COLO668 (cell line): ENCODE measurements around the gene ELAVL3.
"Not testable (repeated sequence)": the region's sequence is repeated elsewhere in the genome, so short reads cannot be mapped to it uniquely, and the experiment has no call there.

ENCODE experiments used
- DNase-seq: peaks from one replicate; lab custom pipeline; 2025; ENCODE audit not compliant: unreplicated experiment; lab: John Stamatoyannopoulos, UW

The ELAVL3 gene

DNA sequence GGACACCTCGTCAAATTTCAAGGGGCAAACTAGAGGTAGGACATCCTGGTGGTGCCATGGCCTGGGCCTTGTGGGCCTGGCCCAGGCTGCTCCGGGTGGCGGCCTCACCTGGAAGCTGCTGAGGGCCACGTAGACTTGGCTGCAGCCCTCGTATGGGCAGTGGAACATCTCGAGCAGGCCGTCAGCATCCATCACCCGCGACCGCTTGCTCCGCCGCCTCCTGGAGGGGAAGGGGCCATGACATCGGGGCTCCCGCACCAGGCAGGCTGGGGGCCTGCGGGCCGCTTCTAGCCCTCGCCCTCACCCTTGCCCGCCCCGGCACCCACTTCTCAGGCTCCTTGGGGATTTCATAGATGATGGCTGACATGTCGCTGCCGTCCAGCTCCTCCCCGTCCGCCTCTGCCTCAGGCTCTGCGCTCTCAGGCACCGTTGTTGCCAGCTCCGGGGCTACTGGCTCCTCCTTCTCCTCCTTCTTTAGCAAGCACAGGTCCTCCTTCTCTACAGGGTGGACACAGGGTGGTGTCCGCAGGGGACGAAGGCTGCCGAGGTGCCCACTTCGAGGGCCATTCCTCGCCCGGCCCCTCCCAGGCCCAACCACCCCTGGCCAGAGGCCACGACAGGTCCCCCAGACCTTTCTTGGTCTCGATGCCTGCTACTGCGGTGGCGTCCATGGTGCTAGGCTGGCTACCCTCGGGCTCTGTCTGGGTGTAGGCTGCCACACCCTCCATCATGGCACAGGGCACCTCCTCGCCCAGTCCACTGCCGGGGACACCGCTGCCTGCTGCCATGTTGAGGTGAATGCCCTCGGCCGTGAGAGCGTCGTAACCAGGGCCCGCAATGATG lies 6.0 kb upstream of the ELAVL3 start:
- no peak for DNase-seq

DNA sequence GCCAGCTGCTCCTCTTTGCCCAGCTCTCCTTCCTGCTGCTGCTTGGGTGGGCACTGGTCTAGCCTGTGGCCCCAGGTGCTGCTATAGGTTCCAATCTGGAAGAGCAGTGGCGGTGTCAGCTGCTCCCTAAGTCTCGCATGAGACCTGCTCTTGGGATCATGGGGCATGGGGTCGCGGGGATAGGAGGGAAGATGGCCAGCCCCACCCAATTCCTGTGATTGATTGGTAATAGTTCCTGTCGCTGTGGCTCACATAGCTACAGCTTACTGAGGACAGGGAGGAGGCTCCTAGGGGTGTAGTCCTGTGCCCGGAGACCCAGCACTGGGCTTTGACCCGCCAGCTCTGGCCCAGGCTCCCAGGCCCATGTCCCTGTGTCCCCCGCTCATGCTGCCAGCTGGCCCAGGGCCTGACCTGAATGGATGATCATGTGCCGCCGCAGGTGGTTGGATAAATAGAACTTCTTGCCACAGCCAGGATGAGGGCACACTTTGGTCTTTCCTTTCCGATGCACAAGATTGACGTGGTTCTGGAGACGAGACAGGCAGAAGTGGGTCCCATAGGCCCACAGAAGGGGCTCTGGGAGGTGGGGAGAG lies 4.5 kb upstream of the ELAVL3 start:
- DNase-seq: no peak

DNA sequence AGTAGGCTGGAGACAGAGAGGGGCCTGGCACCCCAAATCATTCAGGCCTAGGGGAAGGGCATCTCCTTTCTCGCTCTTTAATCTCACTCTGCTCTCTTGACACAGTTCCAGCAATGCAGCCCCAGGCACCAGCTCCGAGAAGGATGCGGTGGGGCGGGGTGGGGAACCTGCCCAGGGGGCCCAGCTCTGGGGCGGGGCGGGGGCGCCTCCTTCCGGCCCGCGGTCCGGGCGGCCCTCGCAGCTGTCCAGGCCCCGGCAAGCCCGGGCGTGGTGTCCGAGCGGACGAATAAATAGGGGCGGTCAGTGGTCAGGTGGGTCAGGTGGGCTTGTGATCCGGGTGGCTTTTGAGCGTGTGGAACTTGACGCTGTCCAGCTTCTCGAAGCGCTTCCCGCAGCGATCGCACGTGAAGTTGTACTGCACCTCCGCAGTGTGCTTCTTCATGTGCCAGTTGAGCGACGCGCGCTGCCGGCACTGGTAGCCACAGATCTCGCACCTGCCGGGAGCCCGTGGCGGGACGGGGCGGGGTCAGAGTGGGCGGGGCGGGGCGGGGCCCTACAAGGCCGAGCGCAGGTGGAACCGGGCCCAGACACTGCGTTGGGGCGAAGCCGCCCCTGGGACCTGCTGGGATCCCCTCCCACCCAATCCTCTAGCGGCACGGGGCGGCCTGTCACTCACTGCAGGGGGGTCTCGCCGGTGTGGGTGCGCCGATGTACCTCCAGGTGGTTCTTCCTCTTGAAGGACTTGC lies 2.7 kb upstream of the ELAVL3 start:
- DNase-seq: no peak

GRCh38 chr19:11482384-11483050 lies 1.7 kb upstream of the ELAVL3 start:
- peak; percentile 92 for DNase-seq

GRCh38 chr19:11481534-11482383 lies 913 bp upstream of the ELAVL3 start:
- peak; percentile 92 for DNase-seq

- DNase-seq: peak; percentile 60
Observed at GRCh38 chr19:11479898-11480714, 740 bp downstream of the ELAVL3 start.

GRCh38 chr19:11479090-11479897 lies 1.6 kb downstream of the ELAVL3 start:
- DNase-seq: peak; percentile 63

GRCh38 chr19:11478167-11479089 lies 2.4 kb downstream of the ELAVL3 start:
- DNase-seq: no peak

GRCh38 chr19:11475861-11476260 lies 5.0 kb downstream of the ELAVL3 start:
- DNase-seq: no peak

GRCh38 chr19:11475343-11475742 lies 5.5 kb downstream of the ELAVL3 start:
- not testable (repeated sequence) for DNase-seq

GRCh38 chr19:11473725-11474124 lies 7.1 kb downstream of the ELAVL3 start:
- DNase-seq: no peak

DNA sequence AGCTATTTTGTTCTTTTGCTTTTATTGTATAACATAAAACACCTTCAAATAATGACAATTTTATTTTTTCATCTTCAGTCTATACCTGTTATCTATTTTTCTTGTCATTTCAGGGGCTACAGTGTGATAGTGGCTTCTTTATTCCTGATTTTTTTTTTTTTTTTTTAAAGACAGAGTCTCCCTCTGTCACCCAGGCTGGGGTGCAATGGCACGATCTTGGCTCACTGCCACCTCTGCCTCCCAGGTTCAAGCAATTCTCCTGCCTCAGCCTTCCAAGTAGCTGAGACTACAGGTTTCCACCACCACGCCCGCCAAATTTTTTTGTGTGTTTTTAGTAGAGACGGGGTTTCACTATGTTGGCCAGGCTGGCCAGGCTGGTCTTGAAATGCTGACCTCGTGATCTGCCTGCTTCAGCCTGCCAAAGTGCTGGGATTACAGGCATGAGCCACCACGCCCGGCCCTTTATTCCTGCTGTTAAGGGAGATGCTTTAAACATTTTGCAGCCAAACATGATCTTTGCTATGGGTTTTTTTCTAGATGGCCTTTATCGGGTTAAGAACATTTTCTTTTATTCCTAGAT lies 12.5 kb downstream of the ELAVL3 start:
- DNase-seq: not testable (repeated sequence)

- no peak for DNase-seq
Observed at GRCh38 chr19:11465600-11465999, 15.2 kb downstream of the ELAVL3 start.

DNA sequence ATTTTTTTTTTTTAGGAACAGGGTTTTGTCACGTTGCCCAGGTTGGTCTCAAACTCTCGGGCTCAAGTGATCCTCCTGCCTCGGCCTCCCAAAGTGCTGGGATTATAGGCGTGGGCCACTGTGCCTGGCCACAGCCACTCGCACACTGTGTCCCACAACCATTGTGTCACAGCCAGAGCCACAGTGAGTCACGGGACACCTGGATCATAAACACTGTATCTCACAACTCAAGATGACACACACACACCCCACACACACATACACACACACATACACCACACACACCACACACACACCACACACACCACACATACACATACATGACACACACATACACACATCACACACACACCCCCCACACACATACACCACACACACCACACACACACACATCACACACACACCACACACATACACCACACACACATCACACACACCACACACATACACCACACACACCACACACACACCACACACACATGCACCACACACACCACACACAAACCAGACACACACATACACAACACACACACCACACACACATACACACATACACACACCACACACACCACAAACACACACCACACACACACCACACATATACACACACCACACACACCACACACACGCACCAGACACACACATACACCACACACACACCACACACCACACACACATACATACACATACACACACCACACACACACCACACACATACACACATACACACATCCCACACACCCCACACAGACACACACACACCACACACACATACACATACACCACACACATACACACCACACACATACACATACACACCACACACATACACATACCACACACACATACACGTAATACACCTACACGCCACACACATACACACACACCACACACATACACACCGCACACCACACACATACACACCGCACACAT lies 16.2 kb downstream of the ELAVL3 start:
- no peak for DNase-seq

DNA sequence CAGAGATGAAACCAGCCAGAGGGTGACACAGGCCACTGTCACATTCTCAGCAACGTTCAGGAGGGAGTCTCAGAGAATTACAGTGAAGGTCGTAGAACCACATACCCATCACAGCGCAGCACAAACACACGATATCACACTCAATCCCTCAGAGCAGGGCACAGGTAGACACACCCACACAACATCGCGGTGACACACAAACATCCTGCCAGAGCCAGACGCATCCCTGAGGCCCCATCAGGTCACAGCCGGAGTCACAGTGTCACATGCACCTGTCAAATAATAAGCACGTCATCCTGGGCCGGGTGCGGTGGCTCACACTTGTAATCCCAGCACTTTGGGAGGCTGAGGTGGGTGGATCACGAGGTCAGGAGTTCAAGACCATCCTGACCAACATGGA lies 17.5 kb downstream of the ELAVL3 start:
- DNase-seq: peak; percentile 20

DNA sequence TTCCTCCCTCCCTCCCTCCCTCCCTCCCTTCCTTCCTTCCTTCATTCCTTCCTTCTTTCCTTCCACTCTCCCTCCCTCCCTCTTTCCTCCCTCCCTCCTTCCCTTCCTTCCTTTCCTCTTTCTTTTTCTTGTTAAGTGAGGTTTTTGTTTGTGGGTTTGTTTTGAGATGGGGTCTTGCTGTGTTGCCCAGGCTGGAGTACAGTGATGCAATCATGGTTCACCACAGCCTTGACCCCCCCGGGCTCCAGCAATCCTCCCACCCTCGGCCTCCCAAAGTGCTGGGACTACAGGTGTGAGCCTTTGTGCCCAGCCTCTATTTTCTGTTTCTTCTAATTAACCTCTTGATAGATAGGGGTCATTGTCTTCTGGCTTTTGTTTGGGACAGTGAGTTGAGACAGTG lies 19.4 kb downstream of the ELAVL3 start:
- no peak for DNase-seq
